ENCODE measurements around the gene DPP7.

DNA sequence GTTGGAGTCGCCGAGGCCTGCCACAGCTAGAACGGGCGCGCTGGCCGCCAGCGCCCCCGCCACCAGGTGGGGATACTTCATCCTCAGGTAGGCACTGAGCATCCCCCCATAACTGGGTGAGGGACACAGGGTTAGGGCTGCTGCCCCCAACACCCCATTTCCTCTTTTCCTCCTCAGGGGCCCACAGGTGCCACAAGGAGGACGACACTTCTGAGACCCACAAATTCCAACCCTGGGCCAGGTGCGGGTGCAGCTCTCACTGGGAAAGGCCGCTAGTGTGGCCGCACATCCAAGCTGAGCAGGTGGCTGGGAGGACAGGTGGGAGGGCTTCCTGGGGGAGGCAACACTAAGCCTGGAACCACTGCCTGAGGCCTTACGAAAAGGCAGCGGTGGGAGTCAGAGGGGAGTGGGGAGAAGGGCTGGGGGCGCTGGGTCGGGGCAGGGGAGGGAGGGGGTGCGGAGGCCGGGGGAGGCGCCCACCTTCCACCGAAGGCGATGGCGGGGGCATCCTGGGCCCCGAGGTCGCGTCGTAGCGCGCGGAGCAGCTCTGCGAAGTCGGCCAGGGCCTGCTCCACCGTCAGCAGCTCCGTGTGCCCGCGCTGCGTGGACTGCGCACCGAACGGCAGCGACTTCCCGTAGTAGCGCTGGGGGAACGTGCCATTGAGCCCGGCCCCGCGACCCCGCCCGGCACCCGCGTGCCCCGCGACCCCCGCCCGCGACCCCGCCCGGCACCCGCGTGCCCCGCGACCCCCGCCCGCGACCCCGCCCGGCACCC, 961 bp downstream of the DPP7 start:
- TF ChIP-seq, protein P1, sequence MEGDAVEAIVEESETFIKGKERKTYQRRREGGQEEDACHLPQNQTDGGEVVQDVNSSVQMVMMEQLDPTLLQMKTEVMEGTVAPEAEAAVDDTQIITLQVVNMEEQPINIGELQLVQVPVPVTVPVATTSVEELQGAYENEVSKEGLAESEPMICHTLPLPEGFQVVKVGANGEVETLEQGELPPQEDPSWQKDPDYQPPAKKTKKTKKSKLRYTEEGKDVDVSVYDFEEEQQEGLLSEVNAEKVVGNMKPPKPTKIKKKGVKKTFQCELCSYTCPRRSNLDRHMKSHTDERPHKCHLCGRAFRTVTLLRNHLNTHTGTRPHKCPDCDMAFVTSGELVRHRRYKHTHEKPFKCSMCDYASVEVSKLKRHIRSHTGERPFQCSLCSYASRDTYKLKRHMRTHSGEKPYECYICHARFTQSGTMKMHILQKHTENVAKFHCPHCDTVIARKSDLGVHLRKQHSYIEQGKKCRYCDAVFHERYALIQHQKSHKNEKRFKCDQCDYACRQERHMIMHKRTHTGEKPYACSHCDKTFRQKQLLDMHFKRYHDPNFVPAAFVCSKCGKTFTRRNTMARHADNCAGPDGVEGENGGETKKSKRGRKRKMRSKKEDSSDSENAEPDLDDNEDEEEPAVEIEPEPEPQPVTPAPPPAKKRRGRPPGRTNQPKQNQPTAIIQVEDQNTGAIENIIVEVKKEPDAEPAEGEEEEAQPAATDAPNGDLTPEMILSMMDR (IDR thresholded peaks at IDR 0.05; ENCODE audit: poor library complexity) = no peak
- no peak for TF ChIP-seq EZH2 (IDR thresholded peaks at IDR 0.05; ENCODE audit: borderline replicate concordance)
- no peak for TF ChIP-seq EZH2phosphoT487 (IDR thresholded peaks at IDR 0.05; ENCODE audit: low read depth, severe bottlenecking, unreplicated experiment)

All from hepatocyte (in vitro differentiated cells).